NCI-H748 treated with DMSO at 0.1 percent for 48 hours (cell line): Measurements from ENCODE around the gene ST6GALNAC6.
"Not testable (repeated sequence)": the region's sequence is repeated elsewhere in the genome, so short reads cannot be mapped to it uniquely, and the experiment has no call there.

Source experiments
- DNase-seq: peaks from one replicate; lab custom pipeline; 2025; lab: John Stamatoyannopoulos, UW

Gene ST6GALNAC6

DNA sequence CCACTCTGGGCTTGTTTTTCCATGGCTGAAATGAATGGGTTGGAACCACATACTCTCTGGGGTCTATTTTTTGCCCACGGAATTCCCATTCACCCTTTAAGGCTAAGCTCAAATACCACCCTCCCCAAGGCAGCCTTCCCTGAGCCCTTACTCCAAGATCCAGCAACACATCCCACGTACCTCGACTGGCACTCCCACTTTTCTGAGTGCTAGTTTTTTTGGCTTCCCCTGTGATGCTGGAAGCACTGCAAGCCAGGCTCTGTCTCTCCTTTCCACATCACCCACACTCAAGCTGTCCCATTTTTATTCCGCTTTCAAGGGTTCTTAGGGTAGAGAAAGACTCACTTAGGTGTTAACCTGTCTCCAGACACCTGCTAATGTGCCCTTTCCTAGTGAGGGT lies 6.0 kb downstream of the ST6GALNAC6 start:
- no peak for DNase-seq

DNA sequence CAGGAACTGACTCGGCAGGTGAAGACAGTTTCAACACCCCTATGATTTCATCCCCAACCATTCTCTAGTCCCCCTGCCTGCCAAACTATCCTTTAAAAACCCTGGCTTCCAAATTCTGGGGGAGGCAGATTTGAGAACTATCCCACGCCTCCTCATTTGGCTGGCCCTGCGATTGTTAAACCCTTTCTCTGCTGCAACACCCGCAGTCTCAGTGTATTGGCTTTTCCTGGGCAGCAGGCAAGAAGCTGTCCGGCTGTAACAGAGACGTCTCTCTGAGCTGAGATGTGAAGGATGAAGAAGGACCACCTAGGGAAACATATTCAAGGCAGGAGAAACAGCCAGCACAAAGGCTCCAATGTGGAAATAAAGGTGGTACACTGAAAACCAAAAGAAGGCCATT lies 6.6 kb downstream of the ST6GALNAC6 start:
- no peak for DNase-seq

DNA sequence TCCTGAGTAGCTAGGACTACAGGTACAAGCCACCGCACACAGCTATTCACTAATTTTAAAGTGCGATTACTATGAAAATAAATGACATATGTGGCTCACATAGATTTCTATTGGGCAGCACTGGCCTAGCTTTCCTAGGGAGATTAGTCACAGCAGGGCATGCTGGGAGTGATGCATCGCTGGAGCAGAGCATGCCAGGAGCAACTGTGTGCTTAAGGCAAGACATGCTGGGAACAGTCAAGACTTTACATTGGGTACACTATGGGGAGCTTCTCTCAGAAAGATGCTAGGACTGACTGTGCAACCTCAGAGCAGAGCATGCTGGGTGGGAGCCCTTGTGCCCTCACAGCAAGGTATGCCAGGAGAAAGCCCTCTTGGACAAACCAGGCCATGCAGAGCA lies 9.3 kb downstream of the ST6GALNAC6 start:
- no peak for DNase-seq

DNA sequence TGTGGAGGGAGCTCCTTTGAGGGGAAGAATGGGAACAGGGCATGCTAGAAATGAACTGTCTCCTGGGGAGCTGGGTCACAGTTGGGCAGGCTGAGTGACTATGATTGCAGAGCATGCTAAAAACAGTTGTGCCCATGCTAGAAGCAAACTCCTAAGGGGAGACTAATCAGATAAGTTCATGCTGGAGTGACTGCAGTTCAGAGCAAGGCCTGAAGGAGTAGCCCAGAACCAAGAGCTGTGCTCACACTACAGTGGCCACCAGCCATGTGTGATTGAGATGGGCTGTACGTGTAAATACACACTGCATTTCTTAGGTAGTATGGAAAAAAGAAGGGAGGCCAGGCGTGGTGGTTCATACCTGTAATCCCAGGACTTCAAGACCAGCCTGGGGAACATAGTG lies 11.6 kb downstream of the ST6GALNAC6 start:
- no peak for DNase-seq

DNA sequence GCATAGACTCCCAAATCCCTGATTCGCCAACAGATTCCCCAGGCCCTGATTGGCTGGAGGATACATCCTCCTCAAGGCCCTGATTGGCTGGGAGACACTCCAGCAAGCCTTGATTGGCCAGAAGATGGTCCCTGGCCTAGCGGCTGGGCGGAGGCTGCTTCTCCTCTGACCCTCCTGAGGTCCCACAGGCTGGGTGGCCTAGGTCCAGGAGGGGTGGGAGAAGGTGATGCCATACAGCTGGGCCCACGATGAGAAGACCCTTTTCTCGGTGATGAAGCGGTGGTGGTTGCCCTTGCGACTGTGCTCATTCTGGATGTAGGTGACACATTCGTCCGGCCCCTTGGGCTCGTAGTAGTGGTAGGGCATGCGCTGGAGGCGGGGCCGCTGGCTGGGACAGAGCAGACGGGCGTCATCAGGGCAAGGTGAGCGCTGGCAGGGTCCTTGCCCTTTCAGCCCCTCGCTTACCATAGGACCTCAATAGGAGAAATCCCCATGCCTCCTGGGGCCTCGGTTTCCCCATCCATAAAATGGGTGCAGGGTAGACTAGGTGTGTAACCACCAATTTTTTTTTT lies 12.9 kb downstream of the ST6GALNAC6 start:
- DNase-seq, result no peak

DNA sequence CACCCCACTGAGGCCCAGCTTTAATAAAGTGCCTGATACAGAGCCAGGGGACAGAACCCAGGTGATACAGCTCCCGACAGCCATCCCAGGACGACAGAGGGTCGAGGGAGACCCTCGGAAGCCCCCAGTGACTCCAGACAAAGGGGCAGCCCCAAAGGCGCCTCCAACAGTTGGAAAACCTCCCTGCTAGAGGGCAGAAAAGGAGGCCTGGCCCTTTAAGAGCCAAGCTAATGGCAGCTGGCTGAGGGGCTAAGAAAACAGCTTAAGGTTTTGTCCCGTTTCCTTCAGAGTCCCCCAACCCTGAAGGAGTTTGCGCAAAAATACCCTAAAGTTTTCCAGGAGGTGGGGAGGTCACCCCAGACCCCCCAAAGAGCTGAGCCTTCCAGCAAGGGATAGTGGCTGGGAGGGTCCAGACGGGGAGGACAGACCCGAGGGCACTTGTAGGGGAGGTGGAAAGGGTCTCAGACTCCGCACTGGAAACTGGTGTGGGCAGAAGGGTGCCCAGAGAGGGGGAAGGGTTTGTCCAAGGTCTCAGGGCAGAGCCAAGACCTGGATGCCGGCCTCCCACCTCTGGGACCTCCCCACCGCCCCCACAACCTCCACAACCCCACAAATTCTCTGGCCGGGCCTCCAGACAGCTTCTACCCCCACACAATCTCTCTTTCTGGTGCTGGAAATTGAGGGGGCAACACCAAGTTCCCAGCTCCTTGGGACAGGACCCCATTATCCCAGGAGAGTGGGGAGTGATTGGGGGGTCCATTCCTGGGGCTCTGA lies 13.7 kb downstream of the ST6GALNAC6 start:
- no peak for DNase-seq

DNA sequence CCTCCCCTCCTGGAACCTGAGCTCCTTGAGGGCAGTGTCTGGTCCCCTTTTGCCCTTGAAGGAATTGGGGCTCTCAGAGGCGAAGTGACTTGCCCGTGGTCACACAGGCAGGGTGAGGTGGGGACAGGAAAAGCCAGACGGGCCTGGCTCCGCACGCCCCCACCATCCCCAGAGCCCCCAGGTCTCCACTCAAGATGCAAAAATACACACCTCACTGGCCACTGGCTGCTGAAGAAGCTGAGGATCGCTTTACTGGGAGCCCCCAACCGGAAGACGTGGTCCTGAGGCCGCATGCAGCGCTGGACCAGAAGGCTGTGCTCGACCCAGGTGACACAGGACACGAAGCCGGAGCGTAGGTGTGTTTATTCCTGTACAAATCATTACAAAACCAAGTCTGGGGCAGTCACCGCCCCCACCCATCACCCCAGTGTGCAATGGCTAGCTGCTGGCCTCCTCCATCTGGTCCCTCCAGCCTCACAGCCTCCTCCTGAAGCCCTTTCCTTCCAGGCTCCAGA lies 14.4 kb downstream of the ST6GALNAC6 start:
- DNase-seq, result no peak

DNA sequence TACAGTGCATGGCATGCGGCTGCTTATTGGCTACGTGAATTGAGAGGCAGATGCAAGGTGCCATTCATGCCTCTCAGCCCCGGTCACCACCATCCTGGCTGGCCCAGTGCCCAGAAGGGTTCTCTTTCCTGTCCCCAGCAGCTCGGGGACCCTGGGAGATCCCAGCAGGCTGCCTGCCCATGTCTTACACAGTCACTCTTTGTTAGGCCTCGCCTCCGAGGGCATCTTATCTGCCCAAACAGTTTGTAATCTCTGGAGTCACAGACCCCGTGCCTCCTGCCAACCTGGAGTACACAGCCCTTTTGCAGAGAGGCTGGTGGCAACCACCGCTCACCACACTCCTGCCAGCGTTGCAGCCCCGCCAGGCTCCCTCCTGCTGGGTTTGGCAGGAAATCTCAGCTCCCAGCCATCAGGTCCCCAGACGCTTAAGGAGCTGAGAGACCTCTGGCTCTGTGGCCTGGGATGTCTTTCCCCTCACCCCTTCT lies 14.9 kb downstream of the ST6GALNAC6 start:
- DNase-seq, result no peak

DNA sequence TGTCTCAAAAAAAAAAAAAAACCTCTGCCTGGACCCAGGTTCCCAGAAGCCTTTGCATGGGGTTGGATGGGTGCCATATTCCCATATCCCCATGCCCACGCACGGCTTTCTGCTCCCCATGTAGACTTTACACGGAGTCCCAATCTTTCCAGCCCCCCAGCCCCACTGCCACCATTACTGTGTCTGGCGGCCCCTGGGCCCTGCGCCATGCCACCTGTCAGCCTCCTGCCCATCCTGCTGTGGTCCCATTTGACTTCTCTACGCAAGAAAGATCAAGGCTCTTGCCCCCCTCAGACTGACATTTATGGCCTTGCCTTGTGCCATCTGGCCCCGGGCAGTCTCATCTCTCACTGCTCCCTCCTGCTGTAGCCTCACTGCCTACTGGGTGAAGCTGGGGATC lies 15.4 kb downstream of the ST6GALNAC6 start:
- DNase-seq, result no peak

DNA sequence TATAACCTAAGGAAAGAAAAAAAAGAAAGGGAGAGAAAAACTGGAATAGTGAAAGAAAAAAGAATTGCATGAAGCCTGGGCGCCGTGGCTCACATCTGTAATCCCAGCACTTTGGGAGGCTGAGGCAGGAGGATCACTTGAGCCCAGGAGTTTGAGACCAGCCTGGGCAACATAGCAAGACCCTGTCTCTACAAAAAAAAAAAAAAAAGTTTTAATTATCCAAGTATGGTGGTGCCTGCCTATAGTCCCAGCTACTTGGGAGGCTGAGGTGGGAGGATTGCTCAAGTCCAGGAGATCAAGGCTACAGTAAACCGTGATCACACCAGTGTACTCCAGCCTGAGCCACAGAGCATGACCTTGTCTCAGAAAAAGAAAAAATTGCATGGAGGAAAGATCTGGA lies 17.7 kb downstream of the ST6GALNAC6 start:
- DNase-seq, result not testable (repeated sequence)

DNA sequence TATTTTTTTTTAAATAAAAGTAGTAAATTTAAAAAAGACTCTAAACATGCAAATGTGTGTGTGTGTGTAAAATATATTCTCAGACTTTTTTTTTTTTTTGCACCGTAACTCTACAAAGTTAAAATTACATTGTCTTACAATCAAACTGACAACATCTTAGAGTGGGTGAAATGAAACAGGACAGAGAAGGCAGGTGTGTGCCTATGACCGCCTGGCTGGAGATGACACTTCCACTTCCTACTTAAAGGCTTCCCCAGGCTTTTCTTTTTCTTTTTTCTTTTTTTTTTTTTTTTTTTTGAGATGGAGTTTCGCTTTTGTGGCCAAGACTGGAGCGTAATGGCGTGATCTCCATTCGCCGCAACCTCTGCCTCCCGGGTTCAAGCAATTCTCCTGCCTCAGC lies 19.3 kb downstream of the ST6GALNAC6 start:
- no peak for DNase-seq

DNA sequence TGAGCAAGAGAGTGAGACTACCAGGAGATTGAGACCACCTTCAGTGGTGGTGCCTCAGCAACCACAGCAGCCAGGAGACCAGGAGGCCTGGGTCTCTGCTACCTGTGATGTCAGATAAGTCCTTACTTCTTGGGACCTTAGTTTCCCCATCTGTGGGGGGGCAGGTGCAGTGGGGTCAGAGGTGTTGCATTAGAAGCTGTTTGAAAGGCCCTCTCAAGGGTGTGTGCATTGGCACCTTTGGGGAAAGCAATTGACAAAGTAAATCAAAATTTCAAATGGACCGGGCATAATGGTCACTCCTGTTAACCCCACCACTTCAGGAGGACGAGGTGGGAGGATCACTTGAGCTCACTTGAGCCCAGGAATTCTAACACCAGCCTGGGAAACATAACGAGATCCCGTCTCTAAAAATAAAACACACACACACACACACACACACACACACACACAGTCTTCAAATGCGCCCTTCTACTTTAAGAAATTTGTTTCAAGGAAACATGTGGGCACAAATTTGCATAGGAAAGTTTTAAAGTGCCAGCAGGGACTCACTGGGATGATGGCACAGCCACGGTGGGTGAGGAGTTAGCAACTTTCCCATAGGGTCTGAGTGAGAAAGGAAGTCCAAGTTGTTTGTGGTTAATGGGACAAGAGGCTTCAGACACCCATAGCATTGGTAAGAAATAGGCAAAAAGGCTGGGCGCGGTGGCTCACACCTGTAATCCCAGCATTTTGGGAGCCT lies 20.6 kb downstream of the ST6GALNAC6 start:
- no peak for DNase-seq

DNA sequence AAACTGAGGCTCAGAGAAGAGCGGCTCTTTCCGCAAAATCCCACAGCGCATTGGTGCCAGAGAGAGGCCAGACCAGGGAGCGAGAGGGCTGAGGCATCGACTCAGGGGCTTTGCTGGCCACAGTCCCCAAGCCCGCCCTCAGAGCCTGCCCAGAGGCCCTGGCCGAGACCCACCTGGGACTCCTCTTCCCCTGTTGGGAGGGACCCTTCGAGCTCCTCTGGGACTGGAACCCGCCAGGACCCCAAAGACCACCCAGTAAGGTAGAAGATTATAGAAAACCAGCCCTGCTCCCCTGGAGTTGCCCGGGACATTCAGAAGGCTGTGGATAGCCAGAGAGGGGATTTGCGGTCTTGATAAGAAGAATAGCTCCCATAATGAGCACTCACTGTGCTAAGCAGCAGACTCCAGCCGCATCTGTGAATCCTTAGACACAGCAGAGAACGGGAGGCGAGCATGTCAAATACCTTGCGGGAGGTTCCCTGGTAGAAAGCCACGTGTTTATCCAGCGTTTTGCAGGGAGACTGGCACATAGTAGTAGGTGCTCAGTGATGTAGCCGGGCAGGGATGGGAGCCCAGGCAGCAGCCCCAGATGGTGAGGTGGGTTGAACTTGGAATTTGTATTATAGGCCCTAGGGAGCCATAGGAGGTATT lies 21.3 kb downstream of the ST6GALNAC6 start:
- no peak for DNase-seq

DNA sequence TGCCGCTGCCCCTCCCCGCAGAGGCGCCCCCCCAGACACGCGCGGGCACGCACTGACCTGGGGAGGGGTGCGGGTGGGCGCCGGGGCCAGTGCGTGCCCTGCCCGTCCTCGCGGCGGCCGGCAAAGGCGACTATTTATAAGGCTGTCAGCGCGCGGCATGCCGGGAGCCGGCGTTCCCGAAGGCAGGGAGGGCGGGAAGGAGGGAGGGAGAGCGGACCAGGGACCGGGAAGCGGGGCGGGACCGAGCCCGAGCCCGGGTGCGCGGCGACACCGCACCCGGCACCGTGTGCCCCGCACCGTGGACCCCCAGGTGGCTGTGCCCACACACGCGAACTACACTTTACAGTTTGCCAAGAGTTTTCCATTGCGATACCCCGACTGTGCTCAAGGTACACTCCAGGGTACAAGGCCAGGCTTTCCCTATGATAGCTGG lies 21.8 kb downstream of the ST6GALNAC6 start, which contains the start of gene AK1:
Gene AK1 (minus strand): TSS at position 110 of the 433 bp plus-strand sequence. CDS start 3,058 bp downstream, outside the sequence.
- peak; percentile 54 for DNase-seq

DNA sequence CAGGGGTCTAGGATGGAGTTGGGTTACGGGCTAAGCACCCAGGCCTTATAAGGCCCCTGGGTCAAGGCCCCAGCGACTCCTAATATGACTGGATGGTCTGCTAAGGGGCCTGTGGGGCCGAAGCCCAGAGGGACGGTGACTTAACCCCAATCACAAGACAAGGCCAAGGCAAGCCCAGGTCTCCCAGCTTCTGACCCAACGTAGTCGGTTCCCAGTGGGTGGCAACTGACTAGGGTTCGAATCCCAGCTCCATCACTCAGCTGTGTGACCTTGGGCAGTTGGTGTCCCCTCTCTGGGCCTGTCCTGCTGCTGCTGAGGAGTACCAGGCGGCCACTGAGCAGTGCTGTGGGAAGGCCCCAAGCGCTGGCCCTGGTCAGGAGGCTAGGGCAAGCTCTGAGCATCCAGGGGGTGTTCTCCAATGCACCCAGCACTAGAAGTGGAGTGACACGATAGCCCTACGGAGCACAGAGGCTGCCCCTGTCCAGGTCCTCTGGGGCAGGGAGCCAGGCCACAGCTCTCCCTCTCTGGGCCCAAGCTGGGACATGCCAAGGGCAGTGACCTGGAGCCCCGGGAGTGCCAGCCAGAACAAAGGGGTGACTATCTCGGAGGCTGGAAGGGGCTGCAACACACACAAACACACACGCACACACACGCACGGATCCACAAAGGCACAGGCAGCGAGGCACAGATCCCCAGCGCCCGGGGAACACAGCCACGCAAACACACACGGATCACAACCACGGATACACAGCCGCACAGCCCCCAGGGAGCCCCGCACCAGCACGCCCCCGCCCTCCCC lies 22.4 kb downstream of the ST6GALNAC6 start:
- DNase-seq, result no peak

DNA sequence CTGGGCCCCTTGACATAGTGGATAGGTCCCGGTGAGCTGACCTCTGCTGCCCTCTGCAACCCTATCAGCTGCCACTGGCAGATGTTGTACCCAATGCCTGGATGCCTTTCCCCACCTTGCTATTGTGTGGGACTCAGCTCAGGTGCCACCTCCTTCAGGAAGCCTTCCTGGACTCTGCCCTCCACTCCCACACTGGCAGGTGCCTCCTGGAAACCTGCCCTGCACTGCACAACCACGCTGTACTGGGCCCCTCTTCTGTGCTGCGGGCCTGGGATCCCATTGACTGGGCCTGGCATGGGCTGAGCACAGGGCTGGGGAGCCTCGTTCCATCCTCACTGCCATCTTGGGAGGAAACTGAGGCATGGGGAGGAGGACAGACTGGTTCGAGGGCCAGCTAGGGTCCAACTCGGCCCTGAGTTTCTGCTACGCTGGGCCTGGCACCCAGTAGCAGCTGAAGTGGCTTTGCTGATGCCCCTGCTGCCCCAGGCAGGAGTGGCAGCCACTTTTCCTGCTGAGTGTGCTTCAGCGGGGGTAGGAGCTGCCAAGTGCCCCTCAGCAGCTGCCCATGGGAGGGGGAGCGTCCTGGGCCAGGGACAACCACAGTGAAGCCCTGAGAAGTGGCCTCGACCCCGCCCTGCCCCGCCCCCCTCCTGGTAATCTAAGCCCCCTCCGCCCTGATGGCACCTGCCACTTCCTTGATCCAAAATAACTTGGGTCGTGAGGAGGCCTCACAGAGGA lies 23.2 kb downstream of the ST6GALNAC6 start:
- no peak for DNase-seq

DNA sequence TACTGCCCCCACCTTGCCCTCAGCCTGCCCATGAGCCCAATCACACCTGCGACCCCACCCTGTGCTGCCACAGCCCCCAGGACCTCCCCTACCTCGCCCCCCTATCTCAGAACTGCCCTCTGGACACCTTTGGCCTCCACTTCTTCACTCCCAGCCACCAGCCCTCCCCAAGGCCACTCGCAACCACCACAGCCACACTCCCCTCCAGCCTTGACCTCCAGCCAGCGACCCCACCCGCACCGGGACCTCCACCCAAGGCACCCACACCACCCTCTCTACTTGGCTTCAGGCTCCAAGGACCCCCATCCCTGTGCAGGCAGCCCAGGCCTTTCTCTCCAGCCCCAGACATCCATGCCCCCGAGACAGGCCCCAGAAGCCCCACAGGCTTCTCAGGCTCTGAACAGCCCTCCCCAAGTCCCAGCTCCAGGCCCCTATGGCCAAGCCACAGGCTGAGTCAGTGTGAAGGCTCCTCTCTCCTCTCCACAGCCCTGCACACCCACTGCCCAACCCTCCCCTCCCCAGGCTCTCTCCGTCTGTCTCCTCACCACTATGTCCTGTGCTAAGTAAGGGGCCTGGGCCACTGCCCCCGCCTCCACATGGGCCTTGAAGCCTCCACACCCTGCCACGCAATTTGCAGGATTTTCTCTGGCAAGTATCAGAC lies 24.0 kb downstream of the ST6GALNAC6 start:
- no peak for DNase-seq

DNA sequence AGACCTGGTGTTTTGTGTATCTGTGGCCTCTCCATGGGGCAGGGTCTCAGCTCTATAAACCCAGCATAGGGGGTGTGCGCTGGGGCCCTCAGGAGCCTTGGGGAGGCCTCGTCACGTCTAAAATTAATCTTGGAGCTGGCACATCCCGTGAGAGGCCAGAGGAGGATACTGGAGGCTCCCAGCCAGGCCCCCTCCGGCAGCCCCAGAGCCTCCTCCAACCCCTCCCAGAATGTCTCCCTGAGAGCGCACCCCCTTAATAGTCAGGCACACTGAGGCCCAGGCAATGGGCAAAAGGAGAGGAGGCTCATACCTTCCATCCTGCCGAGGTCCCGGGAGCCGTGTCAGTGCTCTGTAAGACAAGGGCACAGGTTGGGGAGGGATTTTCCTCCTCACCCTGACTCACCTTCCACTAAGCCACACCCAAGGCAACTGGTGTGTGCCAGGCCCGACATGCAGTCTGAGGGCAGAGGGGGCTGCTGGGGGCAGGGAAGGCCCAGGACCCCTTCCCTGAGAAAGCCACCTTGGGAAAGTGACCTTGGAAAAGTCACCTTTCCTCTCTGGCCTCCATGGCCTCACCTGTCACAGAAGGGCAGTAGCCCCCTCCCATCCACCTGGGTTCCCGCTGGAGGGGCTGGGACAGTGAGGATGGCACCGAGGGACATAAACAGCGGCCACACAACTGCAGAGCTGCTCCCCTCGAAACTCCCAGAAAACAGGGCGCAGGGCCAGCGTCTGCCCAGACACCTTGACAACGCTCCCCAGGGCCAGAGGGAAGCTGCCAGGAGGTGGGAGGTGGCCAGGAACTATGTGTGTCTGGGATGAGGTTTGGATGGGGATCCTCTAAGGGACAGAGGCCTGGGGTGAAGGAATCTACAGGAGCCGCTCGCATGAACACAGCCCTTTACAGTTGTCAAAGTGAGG lies 24.8 kb downstream of the ST6GALNAC6 start:
- no peak for DNase-seq

DNA sequence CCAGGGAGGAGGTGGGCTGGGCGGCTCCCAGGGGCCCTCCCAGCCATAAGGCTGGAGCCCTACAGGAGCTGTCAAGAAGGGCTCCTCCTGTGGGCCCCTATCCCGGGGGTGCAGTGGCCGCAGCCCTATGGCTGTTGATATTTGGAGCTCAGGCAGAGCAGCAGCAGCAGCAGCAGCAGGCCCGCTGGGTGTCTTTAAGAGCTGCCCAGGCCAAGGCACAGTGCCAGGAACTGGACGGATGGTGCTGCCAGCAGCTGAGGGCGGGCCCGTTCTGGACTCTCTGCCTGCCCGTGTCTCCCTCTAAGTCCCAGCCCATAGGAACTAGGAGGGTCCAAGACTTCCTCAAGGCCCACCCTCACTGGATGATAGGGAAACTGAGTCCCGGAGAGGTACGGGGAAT lies 25.5 kb downstream of the ST6GALNAC6 start:
- DNase-seq, result no peak
